NT2/D1 (cell line): ENCODE data around the gene TMEM132D.

Source experiments
- DNase-seq: peaks from one replicate; pipeline ENCODE4 v3.0.0-alpha.2; 2011; ENCODE audit warnings: low read depth, low spot score
- H3K27me3 ChIP-seq: 2 replicates; pipeline ENCODE4 v1.6.0; 2011; ENCODE audit warnings: mild to moderate bottlenecking; ENCODE audit not compliant: insufficient read length, insufficient read depth
- H3K36me3 ChIP-seq: 2 replicates; pipeline ENCODE4 v1.6.1; 2011; ENCODE audit warnings: mild to moderate bottlenecking, low read length, mixed read lengths; ENCODE audit not compliant: insufficient read depth, insufficient read length
- H3K4me1 ChIP-seq: 2 replicates; pipeline ENCODE4 v1.5.1; 2011; ENCODE audit not compliant: insufficient read depth, insufficient read length
- H3K4me3 ChIP-seq: 2 replicates; pipeline ENCODE4 v1.5.1; 2011; ENCODE audit warnings: low read depth; ENCODE audit not compliant: insufficient read length
- H3K9ac ChIP-seq: 2 replicates; pipeline ENCODE4 v1.6.0; 2011; ENCODE audit warnings: low read depth; ENCODE audit not compliant: insufficient read length
- H3K9me3 ChIP-seq: 2 replicates; pipeline ENCODE4 v1.5.1; 2011; ENCODE audit warnings: mild to moderate bottlenecking, low read length; ENCODE audit not compliant: insufficient read depth
- SUZ12 ChIP-seq: IDR thresholded peaks from 2 replicates; pipeline ENCODE4 v1.6.1; 2011; ENCODE audit not compliant: insufficient read length, insufficient read depth; ENCODE audit errors: extremely low read depth
- YY1 ChIP-seq: IDR thresholded peaks from 2 replicates; pipeline ENCODE4 v1.6.1; 2011; ENCODE audit not compliant: insufficient read length, insufficient read depth
- ZNF274 ChIP-seq: IDR thresholded peaks from 2 replicates; pipeline ENCODE4 v1.6.1; 2011; ENCODE audit warnings: mild to moderate bottlenecking, low read depth, low read length

The TMEM132D gene

DNA sequence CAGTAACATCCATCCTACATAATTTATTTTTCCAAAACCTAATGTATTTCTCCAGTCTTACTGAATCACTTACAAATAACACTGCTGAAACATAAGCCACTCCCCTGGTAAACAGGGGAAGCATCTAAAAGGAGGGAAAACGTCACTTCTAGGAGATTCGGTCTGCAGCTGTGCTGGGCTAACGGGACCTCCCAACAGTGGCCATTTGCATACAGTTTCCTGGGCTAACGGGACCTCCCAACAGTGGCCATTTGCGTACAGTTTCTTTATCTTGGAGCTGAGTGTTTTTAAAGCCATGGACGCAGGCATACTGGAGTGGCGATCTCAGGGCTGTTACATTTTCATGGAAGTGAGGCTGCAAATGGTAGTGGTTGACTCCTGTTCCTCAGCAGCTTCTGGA, 242.9 kb downstream of the TMEM132D start:
- Histone ChIP-seq H3K4me1 (peaks cover 2% of the 10 kb centered on the region), H3K4me3 (no peak overlapping the region), H3K36me3 (no peaks in the 10 kb centered on the region), H3K27me3 (no peaks in the 10 kb centered on the region), H3K9ac (no peak overlapping the region), H3K9me3 (no peaks in the 10 kb centered on the region)
- no peak for DNase-seq
- TF ChIP-seq ZNF274 = no peak
- TF ChIP-seq YY1 = no peak
- no peak for TF ChIP-seq SUZ12

DNA sequence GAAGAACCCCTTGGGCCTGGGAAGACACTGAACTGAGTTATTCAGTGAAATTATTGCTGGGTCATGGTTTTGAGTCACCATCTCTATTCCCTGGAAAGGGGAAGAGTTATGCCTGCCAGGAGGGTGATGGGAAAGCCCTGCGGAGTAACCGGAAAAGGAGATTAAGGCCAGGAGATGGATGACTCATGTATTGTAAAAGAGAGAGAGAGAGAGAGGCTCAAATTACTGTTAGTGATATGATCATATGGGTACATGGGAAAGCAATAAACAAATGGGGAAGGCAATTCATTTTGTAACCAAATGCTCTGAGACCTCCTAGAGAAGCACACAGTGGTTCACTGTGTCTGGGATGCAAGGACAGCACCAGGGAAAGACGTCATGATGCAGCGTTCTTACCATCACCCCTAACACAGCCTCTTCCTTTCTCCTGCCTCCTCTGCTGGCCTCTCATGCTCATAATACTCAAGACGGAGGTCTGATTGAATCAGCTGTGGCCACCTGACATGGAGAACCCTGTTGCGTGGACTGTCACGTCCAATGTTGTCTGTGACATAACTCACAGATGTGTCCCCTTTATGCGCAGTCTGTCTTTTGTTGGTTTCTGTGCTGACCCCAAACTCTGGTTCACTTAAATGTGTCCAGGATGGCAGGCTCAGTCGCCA, 243.7 kb downstream of the TMEM132D start:
- no peak for TF ChIP-seq YY1
- TF ChIP-seq ZNF274 = no peak
- TF ChIP-seq SUZ12 = no peak
- H3K27me3 ChIP-seq = no peaks in the 10 kb centered on the region
- H3K36me3 ChIP-seq = no peaks in the 10 kb centered on the region
- no peaks in the 10 kb centered on the region for H3K9me3 ChIP-seq
- H3K9ac ChIP-seq = no peak overlapping the region
- DNase-seq = no peak
- H3K4me3 ChIP-seq = no peak overlapping the region
- peaks cover 2% of the 10 kb centered on the region for H3K4me1 ChIP-seq

- DNase-seq = peak; percentile 16
Measured at GRCh38 chr12:129657179-129657578, 246.6 kb downstream of the TMEM132D start.

GRCh38 chr12:129651951-129652350, 251.9 kb downstream of the TMEM132D start:
- Histone ChIP-seq H3K4me3 (no peak overlapping the region), H3K9ac (no peak overlapping the region), H3K27me3 (no peaks in the 10 kb centered on the region), H3K9me3 (0 out of 2 replicates have a peak, but pooled peaks cover 19% of the 10 kb centered on the region), H3K4me1 (no peaks in the 10 kb centered on the region), H3K36me3 (no peaks in the 10 kb centered on the region)
- no peak for DNase-seq
- no peak for TF ChIP-seq YY1
- TF ChIP-seq SUZ12 = no peak
- TF ChIP-seq ZNF274 = no peak

More at GRCh38 chr12:129657179-129657578, 246.6 kb downstream of the TMEM132D start:
- TF ChIP-seq YY1 = no peak
- no peak for TF ChIP-seq SUZ12
- no peak for TF ChIP-seq ZNF274
- Histone ChIP-seq H3K9ac (no peak overlapping the region), H3K36me3 (no peaks in the 10 kb centered on the region), H3K4me1 (peaks cover 2% of the 10 kb centered on the region), H3K27me3 (no peaks in the 10 kb centered on the region), H3K4me3 (no peak overlapping the region), H3K9me3 (0 out of 2 replicates have a peak, but pooled peaks cover 6% of the 10 kb centered on the region)

DNA sequence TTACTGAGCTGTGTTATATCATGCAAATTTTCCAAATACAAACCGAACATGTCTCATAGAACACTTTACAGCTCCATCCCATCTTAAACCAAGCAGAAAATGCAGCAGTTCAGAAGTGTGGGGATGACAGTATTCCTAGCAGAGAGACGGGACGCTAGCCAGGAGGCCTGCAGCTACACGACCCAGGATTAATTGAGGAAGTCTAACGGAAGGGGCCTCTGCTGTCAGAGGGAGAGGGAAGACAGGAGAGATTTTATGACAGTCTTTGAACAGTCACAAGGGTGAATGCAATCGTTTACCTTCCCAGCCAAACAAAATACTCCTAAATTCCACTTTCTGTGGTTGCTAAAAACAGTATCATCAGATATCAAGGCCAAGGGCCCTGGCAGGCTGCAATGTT, 261.9 kb downstream of the TMEM132D start:
- DNase-seq = no peak
- TF ChIP-seq SUZ12 (no peak), YY1 (no peak)
- H3K9ac ChIP-seq = no peak overlapping the region
- H3K4me3 ChIP-seq = no peak overlapping the region
- H3K4me1 ChIP-seq = no peaks in the 10 kb centered on the region
- no peaks in the 10 kb centered on the region for H3K27me3 ChIP-seq
- no peaks in the 10 kb centered on the region for H3K36me3 ChIP-seq
- H3K9me3 ChIP-seq = peaks cover 9% of the 10 kb centered on the region; the same call in 1 of the 2 replicates

DNA sequence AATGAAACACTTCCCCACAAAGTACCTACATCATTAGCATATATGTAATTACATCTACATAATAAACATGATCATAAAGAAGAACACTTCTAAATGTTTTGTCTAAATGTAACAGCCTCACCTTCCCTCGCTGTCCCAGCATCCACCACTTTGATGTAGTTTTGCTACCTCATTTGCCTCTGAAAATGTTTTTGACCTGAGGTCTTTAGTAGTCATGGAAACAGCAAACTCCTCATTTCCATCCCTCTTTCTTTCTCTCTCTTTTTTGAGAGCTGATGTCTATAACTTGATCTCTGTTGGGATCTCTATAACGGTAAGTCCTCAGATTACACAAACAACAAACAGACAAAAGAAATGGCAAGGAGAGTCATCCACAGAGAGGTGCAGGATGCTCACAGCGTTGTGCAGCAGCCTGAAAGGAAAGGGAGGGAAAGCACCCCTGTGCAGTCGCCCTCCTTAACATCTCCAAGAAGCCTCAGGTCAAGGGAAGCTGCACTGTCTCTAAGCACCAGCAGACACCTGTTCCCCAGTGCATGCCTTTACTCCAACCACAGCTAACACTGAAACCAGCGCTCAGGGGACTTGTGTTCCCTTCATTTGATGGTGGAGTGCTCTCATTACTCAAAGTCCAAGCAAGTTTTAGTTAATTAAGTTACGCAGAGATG, 268.7 kb downstream of the TMEM132D start:
- Histone ChIP-seq H3K4me3 (no peak overlapping the region), H3K9me3 (peaks cover 9% of the 10 kb centered on the region; the same call in 1 of the 2 replicates), H3K4me1 (peaks cover 2% of the 10 kb centered on the region), H3K36me3 (no peaks in the 10 kb centered on the region), H3K27me3 (peaks cover 2% of the 10 kb centered on the region), H3K9ac (no peak overlapping the region)
- TF ChIP-seq YY1 (no peak), SUZ12 (no peak)
- peak; percentile 56 for DNase-seq

DNA sequence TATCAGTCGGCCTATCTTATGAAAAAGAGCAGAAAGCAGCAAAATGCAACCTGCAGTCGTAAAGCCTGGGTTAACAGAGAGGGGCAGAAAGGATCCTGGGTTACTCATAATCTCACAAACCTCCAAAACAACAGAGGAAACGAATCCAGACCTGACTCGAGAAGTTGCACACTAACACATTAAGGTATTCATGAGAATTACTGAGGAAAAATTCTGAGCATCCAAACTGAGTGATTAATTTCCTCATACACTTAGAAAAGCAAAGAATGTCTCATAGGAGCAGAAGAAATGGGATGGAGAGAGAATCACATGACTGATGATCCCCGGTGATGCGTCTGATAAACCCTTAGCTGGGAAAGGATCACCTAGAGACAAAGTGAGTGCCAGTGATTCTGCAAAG, 272.5 kb downstream of the TMEM132D start:
- H3K27me3 ChIP-seq = peaks cover 2% of the 10 kb centered on the region
- H3K9me3 ChIP-seq = no peaks in the 10 kb centered on the region
- H3K4me3 ChIP-seq = no peak overlapping the region
- TF ChIP-seq YY1 (no peak), SUZ12 (no peak), ZNF274 (no peak)
- H3K36me3 ChIP-seq = no peaks in the 10 kb centered on the region
- peaks cover 2% of the 10 kb centered on the region for H3K4me1 ChIP-seq
- H3K9ac ChIP-seq = no peak overlapping the region
- DNase-seq = no peak
